SIG-M5 treated with dmso at 0.1 percent for 504 hours (cell line): Measurements from ENCODE around the gene PRR19.
A peak's percentile ranks its signal among the peaks of the same experiment; 100 is the strongest.
"Not testable (repeated sequence)": the region's sequence is repeated elsewhere in the genome, so short reads cannot be mapped to it uniquely, and the experiment has no call there.

Experiments used
- DNase-seq: peaks from one replicate; lab custom pipeline; 2025; ENCODE audit not compliant: unreplicated experiment; lab: John Stamatoyannopoulos, UW

PRR19 gene

GRCh38 chr19:42301646-42302203 lies at the start of gene PRR19:
Gene PRR19 (plus strand): TSS chr19:42302132. CDS start chr19:42309585, 7,453 bp downstream.
- no peak for DNase-seq

- DNase-seq, result peak; percentile 37
These were observed 49.3 kb upstream of the PRR19 start for GRCh38 chr19:42252365-42253244.

DNA sequence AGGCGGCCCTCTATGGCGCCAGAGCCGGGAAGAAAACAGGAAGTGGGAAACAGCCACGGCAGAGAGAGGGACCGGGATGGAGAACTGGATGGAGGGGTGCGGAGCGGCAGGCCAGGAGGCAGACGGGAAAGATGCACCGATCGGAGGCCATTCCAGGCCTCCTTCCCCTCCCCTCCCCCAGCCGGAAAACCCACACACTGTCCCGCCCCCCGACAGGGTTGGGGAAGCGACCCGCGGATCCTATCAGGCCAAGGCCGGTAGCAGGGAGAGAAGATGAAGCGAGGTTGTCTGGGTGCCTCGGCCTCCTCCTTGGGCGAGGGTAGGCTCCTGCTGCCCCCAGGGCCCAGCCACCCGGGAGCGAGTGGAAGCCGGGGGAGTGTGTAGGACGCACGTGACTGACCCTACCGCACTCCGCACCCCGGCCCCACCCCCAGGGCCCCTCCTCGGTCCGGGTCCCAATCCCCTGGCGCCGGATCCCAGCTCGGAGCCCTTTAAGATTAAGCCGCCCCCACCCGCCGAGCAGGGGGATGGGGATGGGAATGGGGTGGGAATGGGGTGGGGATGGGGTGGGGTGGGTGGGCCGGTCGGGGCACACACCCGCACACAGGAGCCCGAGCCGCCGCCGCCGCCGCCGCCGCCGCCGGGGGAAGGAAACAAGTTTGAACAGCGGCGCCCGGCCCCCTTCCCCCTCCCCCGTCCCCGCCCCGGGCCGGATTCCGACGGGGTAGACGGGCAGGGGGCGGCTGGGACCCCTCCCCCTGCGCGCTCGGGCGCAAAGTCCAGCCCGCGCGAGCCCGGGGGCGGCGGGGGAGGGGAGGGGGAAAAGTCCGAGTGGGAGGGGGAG lies 48.5 kb upstream of the PRR19 start:
- peak; percentile 68 for DNase-seq

DNA sequence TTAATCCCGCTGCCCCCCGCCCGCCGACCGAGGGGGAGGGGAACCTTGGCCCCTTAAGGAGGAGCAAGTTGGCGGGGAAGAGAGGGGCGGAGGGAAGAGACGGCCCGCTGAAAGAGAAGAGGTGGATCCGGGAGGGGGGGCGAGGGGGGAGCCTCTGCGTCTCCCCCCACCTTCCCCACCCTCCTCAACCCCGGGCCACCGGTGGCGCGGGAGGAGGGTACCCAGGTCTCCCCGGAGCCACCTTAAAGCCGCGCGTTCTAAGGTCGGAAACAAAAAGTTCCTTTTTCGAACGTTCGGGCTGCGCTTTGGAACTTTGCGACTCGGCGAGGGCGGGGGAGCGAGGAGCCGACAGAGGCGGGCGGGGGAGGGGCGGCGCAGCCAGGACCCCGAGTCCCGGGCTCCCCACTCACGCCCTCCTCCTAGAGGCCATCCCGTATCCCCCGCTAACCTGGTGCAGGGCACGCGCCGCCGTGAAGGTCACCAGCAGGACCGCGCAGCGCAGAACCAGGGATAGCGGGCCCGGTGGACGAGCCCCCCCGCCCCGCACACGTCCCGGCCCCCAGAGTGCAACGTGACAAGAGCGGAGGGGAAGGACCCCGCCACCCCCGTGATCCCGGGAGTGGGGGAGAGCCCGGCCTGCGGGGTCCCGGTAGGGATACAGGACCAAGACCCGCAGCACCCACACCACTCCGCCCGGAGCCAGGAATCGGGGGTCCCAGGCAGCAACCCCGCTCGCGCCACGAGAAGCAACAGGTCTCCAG lies 47.7 kb upstream of the PRR19 start:
- DNase-seq, result peak; percentile 49

DNA sequence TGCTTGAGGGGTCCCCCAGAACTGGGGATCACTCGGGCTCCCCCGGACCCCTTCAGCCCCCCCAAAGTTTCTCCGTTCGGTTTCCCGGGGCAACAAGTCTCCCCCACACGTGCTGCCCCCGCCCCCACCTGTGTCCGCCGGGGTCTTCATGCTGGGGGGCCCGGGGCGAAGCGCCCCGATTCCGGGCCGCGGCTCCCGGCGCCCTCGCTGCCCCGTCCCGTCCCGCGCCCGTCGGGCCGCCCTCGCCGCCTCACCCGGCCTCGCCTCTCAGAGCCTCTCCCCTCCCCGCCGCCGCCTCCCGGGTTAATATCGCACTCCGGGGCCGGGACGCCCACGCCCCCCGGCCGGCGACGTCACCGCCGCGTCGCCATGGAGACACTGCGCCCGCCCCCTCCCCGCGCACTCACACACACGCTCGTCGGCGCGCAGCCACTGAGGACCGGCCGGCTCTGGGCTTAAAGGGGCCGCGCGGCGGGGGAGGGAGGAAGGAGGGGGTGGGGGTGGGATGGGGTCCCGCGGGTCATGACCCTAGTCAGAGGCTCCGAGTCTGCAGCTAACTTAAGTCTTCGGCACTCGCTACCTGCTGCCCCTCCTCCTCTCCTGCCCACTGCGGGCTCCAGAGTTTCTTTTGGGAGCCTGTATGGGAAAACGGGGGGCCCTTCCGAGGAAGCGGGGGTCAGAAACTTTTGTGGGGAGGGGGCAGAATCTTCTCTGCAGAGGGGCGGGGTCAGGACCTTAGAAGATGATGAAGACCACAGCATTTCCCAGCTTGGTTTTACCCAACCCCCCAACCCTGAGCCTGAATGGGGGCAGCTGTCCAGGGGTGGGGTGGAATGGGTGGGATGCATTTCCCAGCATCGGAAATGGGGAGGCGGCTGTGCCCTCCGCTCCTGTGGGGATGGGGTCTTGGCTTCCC lies 46.8 kb upstream of the PRR19 start, which contains the start of gene ERF:
Gene ERF, minus strand, starts transcription at position 279 of the 916 bp plus-strand sequence. Its CDS starts 129 bp downstream, at position 150.
- peak; percentile 74 for DNase-seq

DNA sequence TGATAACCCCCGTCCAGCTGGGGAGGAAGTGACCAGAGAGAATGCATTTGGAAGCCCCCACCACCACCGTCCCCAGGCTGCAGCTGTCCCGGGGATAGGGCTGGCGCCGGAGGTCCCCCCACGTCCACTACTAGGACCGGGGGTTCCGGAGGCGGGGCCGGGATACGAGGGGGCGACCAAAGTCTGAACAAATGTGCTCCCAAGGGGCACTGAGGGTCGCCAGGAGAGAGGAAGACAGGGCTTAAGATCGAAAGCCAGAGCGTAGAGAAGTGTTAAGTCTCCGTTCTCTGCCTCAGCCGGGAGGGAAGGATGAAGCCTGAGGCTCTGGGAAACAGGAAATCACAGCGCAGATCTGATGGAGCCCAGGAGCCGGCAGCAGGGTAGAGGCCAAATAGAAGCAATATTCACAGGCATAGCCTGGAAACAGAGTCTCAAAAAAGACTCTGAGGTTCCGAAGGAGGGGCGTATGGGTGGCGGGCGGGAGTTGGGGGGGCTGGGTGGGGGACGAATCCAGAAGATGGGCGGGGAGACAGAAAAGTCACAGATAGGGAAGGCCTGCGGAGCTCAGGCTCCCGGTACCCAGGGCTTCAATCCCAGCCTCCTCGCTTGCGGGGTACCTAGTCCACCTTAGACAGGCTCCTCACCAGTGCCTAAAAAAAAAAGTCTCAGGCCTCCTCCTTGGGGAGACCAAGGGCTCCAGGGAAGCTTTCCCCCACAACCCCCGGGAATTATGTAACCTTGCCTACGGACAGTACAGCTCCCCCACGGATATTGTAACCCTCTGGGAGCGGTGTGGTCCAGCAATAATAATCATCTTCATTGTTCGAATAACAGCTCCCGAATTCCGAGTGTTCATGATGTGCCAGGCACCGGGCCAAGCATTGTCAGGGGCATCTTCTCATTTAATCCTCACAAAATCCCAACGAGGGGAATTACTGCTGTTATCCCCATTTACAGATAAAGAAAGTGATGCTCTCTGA lies 45.9 kb upstream of the PRR19 start:
- peak; percentile 27 for DNase-seq

DNA sequence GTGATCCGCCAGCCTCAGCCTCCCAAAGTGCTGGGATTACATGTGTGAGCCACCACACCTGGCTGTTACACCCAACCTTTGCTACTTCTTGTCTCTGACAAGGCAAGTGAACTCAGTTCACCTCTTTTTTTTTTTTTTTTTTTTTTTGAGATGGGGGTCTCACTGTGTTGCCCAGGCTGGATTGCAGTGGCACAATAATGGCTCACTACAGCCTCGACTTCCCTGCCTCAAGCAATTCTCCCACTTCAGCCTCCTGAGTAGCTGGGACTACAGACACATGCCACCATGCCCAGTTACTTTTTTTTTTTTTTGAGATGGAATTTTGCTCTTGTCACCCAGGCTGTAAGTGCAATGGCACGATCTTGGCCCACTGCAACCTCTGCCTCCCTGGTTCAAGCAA lies 44.1 kb upstream of the PRR19 start:
- not testable (repeated sequence) for DNase-seq

DNA sequence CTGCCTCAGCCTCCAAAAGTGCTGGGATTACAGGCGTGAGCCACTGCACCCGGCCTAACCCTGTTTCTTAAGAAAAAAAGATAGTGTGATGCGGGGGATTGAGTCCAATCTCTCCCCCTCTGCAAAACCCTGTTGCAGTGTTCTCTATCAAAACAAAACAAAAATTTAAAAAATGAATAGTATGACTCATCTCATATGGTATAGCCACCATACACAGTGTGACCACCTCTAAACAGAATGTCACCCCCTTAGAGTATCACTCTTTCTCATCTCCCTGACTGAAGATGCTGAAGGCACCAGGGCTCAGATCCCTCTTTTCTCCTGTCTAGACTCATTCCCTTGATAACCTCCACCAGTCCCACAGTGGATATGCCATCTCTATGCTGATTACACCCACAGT lies 40.2 kb upstream of the PRR19 start:
- DNase-seq, result no peak

DNA sequence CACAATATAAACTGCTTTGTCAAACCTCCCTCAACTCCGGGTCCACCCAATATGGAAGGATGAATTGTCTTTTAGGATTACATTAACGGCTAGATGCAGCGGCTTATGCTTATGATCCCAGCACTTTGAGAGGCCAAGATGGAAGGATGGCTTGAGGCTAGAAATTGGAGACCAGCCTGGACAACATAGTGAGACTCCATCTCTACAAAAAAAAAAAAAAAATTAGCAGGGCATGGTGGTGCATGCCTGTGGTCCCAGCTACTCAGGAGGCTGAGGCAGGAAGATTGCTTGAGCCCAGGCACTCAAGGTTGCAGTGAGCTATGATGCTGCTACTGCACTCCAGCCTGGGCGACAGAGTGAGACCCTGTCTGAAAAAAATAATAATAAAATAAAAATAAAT lies 35.8 kb upstream of the PRR19 start:
- not testable (repeated sequence) for DNase-seq

GRCh38 chr19:42266928-42267603 lies 34.9 kb upstream of the PRR19 start:
- not testable (repeated sequence) for DNase-seq

DNA sequence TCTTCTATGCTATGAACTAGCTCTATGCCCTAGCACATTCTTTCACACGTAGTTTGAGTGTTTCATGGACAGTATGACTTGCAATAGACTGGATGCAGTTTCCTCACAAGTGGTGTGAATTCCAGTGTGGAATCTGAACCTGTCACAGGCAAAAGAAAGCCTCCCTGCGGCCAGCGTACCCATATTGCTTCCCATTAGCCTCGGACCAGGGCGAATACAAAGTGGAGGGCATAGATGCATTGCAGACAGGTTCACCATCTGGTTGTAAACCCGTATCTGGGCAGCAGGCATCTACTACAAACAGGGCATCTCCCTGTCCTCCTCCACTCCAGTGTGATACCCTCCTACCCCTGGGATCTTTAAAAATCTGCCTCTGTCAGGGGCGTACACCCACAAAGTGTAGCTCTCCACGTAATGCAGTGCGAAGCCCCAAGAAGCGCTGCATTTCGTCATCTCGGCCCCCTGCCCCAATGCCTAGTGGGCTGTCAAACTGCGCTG lies 34.2 kb upstream of the PRR19 start:
- DNase-seq, result no peak

GRCh38 chr19:42268142-42268703 lies 33.7 kb upstream of the PRR19 start:
- DNase-seq, result peak; percentile 99

GRCh38 chr19:42268704-42269477 lies 33.0 kb upstream of the PRR19 start, which contains the start of gene CIC:
Gene CIC (plus strand): TSS chr19:42269252. CDS start chr19:42271784, 2,532 bp downstream.
- peak; percentile 100 for DNase-seq

DNA sequence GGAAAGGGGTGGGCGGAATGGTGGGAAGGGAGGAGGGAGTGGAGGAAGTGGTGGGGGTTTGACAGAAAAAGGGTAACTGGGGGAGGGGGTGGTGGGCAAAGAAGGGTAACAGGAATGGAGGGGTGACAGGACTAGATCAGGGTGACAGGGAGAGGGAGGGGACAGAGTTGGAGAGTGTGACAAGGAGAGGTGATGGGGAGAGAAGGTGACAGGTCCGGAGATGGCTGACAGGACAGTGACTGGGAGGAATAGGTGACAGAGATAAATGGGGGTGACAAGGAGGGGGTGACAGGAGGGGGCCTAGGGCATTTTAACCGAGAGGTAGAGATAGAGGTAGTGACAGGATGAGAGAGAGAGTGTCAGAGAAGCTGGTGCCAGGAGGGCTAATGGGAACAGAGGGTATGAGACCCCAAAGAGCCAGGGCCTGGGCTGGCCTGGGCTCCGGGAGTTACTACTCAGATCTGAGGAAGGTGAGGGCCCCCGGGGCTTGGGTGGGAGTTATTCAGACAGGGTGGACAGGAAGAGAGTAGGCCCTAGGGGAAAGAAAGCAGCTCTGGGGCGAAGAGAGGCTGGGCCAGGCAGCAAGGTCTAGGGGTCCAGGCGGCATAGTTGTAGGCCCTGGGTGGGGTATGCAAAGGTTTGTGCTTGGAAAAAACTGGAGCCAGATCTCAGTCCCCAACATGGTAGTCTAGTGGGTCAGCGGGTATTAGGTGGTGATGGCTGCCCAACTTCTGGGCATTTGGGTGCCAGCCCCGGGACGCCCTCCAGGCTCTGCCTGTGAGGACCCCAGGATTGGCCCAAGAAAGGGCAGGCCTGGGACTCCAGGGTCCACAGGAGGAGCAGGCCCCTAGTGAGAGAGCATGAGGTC lies 32.2 kb upstream of the PRR19 start:
- peak; percentile 14 for DNase-seq

GRCh38 chr19:42270346-42271044 lies 31.4 kb upstream of the PRR19 start:
- peak; percentile 76 for DNase-seq
